Lower leg skin (tissue), 3 donors: Measurements from ENCODE around the gene PRDM2.

Experiments
- POLR2A ChIP-seq, 2 donors: fragments of 450-650 bp; IDR thresholded peaks; one replicate each; pipeline ENCODE4 v1.6.1; 2016 to 2017; ENCODE audit warnings: antibody characterized with exemption in 2 of 2, mild to moderate bottlenecking in 1 of 2, moderate library complexity in 1 of 2
- TF ChIP-seq, protein P1 (sequence below), 3 donors: fragments of 450-650 bp; IDR thresholded peaks; one replicate each; pipeline ENCODE4 v1.5.1; 2016; ENCODE audit warnings: antibody characterized with exemption in 3 of 3, mild to moderate bottlenecking in 3 of 3, moderate library complexity in 2 of 3

DNA sequence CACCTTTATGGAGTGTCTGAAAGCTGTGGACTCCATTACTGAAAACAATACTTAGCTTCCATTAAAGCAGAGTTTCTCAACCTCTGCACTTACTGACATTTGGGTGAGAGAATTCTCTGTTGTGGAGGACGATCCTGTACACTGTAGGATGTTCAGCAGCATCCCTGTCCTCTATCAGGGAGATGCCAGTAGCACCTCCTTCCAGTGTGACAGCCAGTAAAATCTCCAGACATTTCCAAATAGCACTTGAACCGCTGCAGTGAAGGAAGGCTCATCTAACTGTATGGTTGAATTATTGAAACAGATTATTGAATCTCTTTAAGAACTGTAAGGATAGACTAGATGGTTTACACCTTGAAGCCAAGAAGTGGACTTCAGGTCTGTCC lies 3.1 kb downstream of the PRDM2 start:
- TF ChIP-seq, protein P1, sequence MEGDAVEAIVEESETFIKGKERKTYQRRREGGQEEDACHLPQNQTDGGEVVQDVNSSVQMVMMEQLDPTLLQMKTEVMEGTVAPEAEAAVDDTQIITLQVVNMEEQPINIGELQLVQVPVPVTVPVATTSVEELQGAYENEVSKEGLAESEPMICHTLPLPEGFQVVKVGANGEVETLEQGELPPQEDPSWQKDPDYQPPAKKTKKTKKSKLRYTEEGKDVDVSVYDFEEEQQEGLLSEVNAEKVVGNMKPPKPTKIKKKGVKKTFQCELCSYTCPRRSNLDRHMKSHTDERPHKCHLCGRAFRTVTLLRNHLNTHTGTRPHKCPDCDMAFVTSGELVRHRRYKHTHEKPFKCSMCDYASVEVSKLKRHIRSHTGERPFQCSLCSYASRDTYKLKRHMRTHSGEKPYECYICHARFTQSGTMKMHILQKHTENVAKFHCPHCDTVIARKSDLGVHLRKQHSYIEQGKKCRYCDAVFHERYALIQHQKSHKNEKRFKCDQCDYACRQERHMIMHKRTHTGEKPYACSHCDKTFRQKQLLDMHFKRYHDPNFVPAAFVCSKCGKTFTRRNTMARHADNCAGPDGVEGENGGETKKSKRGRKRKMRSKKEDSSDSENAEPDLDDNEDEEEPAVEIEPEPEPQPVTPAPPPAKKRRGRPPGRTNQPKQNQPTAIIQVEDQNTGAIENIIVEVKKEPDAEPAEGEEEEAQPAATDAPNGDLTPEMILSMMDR (IDR thresholded peaks at IDR 0.05) = no peak
- TF ChIP-seq POLR2A (IDR thresholded peaks at IDR 0.05) = no peak
